ENCODE data around the gene RFXAP. TPM values are rescaled to one million over a fixed set of nuclear protein-coding genes. Genes with fewer than 3 reads are reported as not detected.

Gene RFXAP
- total RNA-seq, 1 experiment from 2014 or later = 9.2 TPM

DNA sequence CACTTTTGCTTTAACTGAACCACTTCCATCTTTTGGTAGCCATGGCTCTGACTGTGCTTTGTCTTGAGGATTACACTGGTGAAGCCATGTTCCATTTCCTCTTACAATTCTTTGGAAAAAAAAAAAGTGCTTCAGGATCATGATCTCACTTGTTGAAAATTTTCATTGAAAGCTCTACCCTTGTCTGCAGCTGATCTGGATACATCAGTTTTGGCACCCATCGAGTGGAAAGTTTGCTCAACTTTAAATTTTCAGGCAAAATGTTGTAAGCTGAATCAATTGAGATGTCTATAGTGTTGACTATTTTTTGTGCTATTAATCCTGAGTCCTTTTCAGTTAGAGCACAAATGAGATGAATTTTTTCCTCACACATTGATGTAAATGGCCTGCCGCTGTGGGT, 48.3 kb upstream of the RFXAP start:
- TF ChIP-seq IRF2 (CRISPR knock-in tag; IDR thresholded peaks at IDR 0.05; ENCODE audit: borderline replicate concordance, low read depth) (no peak), TCF7 (CRISPR knock-in tag; IDR thresholded peaks at IDR 0.05; ENCODE audit: low read depth) (no peak), ZNF396 (CRISPR knock-in tag; IDR thresholded peaks at IDR 0.05; ENCODE audit: borderline replicate concordance) (no peak), PRRX2 (CRISPR knock-in tag; IDR thresholded peaks at IDR 0.05) (no peak), NR2C2 (CRISPR knock-in tag; IDR thresholded peaks at IDR 0.05) (no peak), ZBTB21 (CRISPR knock-in tag; IDR thresholded peaks at IDR 0.05; ENCODE audit: borderline replicate concordance) (no peak)
- H3K4me3 Mint-ChIP-seq = no peak overlapping the region
- POLR2A ChIA-PET = no interaction called here
- no peak for DNase-seq (ENCODE audit: low spot score)
- CTCF ChIA-PET = no interaction called here
- peaks cover 17% of the 10 kb centered on the region for H3K36me3 Mint-ChIP-seq
- peaks cover 18% of the 10 kb centered on the region for H3K9me3 Mint-ChIP-seq
- no peak overlapping the region for H3K27ac Mint-ChIP-seq
- no peak for ATAC-seq
- H3K27me3 Mint-ChIP-seq (ENCODE audit: low read depth) = peaks cover 2% of the 10 kb centered on the region; the same call in 1 of the 2 replicates
- H3K4me1 Mint-ChIP-seq = peaks cover 12% of the 10 kb centered on the region

DNA sequence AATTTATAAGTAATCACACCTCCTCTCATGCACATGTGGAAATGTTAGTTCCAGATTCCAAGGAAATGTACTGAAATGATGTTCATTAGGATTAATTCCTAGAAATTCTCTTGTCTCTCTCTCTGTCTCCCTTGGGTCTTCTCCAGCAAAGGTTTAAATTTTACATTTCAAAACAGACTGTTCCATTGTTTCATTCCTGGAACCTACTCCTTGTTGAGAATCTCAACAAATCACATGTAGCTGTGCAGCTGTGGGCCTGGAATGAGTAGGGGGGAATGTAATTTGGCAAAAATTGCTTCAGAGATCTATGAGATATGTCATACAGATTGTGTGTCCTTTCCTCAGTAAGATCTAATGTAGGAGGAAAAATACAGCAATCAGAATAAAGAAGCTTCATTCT, 46.2 kb upstream of the RFXAP start:
- TF ChIP-seq PRRX2 (CRISPR knock-in tag; IDR thresholded peaks at IDR 0.05) = no peak
- TF ChIP-seq, protein P1, sequence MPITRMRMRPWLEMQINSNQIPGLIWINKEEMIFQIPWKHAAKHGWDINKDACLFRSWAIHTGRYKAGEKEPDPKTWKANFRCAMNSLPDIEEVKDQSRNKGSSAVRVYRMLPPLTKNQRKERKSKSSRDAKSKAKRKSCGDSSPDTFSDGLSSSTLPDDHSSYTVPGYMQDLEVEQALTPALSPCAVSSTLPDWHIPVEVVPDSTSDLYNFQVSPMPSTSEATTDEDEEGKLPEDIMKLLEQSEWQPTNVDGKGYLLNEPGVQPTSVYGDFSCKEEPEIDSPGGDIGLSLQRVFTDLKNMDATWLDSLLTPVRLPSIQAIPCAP (CRISPR knock-in tag; IDR thresholded peaks at IDR 0.05) = no peak
- TF ChIP-seq, protein P2, sequence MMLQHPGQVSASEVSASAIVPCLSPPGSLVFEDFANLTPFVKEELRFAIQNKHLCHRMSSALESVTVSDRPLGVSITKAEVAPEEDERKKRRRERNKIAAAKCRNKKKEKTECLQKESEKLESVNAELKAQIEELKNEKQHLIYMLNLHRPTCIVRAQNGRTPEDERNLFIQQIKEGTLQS (CRISPR knock-in tag; conservative IDR thresholded peaks at IDR 0.05) = no peak
- TF ChIP-seq, protein P3, sequence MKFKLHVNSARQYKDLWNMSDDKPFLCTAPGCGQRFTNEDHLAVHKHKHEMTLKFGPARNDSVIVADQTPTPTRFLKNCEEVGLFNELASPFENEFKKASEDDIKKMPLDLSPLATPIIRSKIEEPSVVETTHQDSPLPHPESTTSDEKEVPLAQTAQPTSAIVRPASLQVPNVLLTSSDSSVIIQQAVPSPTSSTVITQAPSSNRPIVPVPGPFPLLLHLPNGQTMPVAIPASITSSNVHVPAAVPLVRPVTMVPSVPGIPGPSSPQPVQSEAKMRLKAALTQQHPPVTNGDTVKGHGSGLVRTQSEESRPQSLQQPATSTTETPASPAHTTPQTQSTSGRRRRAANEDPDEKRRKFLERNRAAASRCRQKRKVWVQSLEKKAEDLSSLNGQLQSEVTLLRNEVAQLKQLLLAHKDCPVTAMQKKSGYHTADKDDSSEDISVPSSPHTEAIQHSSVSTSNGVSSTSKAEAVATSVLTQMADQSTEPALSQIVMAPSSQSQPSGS (CRISPR knock-in tag; IDR thresholded peaks at IDR 0.05; ENCODE audit: borderline replicate concordance, low read depth) = no peak
- TF ChIP-seq, protein P4, sequence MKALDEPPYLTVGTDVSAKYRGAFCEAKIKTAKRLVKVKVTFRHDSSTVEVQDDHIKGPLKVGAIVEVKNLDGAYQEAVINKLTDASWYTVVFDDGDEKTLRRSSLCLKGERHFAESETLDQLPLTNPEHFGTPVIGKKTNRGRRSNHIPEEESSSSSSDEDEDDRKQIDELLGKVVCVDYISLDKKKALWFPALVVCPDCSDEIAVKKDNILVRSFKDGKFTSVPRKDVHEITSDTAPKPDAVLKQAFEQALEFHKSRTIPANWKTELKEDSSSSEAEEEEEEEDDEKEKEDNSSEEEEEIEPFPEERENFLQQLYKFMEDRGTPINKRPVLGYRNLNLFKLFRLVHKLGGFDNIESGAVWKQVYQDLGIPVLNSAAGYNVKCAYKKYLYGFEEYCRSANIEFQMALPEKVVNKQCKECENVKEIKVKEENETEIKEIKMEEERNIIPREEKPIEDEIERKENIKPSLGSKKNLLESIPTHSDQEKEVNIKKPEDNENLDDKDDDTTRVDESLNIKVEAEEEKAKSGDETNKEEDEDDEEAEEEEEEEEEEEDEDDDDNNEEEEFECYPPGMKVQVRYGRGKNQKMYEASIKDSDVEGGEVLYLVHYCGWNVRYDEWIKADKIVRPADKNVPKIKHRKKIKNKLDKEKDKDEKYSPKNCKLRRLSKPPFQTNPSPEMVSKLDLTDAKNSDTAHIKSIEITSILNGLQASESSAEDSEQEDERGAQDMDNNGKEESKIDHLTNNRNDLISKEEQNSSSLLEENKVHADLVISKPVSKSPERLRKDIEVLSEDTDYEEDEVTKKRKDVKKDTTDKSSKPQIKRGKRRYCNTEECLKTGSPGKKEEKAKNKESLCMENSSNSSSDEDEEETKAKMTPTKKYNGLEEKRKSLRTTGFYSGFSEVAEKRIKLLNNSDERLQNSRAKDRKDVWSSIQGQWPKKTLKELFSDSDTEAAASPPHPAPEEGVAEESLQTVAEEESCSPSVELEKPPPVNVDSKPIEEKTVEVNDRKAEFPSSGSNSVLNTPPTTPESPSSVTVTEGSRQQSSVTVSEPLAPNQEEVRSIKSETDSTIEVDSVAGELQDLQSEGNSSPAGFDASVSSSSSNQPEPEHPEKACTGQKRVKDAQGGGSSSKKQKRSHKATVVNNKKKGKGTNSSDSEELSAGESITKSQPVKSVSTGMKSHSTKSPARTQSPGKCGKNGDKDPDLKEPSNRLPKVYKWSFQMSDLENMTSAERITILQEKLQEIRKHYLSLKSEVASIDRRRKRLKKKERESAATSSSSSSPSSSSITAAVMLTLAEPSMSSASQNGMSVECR (CRISPR knock-in tag; IDR thresholded peaks at IDR 0.05; ENCODE audit: borderline replicate concordance) = no peak
- TF ChIP-seq ELF4 (CRISPR knock-in tag; IDR thresholded peaks at IDR 0.05; ENCODE audit: low read depth) = no peak
- no peak for TF ChIP-seq ZNF396 (CRISPR knock-in tag; IDR thresholded peaks at IDR 0.05; ENCODE audit: borderline replicate concordance)
- no peak for TF ChIP-seq ZNF317 (CRISPR knock-in tag; IDR thresholded peaks at IDR 0.05; ENCODE audit: borderline replicate concordance, low read depth)
- TF ChIP-seq, protein P5, sequence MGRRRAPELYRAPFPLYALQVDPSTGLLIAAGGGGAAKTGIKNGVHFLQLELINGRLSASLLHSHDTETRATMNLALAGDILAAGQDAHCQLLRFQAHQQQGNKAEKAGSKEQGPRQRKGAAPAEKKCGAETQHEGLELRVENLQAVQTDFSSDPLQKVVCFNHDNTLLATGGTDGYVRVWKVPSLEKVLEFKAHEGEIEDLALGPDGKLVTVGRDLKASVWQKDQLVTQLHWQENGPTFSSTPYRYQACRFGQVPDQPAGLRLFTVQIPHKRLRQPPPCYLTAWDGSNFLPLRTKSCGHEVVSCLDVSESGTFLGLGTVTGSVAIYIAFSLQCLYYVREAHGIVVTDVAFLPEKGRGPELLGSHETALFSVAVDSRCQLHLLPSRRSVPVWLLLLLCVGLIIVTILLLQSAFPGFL (CRISPR knock-in tag; IDR thresholded peaks at IDR 0.05; ENCODE audit: borderline replicate concordance) = no peak
- no peak for TF ChIP-seq SOX15 (CRISPR knock-in tag; IDR thresholded peaks at IDR 0.05)
- TF ChIP-seq JUN (CRISPR knock-in tag; IDR thresholded peaks at IDR 0.05) = no peak
- no peak for TF ChIP-seq JAZF1 (CRISPR knock-in tag; IDR thresholded peaks at IDR 0.05)
- no peak for TF ChIP-seq CBFB (CRISPR knock-in tag; IDR thresholded peaks at IDR 0.05; ENCODE audit: low read depth)
- TF ChIP-seq, protein P6, sequence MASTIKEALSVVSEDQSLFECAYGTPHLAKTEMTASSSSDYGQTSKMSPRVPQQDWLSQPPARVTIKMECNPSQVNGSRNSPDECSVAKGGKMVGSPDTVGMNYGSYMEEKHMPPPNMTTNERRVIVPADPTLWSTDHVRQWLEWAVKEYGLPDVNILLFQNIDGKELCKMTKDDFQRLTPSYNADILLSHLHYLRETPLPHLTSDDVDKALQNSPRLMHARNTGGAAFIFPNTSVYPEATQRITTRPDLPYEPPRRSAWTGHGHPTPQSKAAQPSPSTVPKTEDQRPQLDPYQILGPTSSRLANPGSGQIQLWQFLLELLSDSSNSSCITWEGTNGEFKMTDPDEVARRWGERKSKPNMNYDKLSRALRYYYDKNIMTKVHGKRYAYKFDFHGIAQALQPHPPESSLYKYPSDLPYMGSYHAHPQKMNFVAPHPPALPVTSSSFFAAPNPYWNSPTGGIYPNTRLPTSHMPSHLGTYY (CRISPR knock-in tag; IDR thresholded peaks at IDR 0.05) = no peak
- H3K27me3 Mint-ChIP-seq (ENCODE audit: low read depth) = no peaks in the 10 kb centered on the region
- no peak overlapping the region for H3K4me3 Mint-ChIP-seq
- DNase-seq (ENCODE audit: low spot score) = no peak
- ATAC-seq = no peak
- ChIA-PET POLR2A (no interaction called here), CTCF (no interaction called here)
- H3K36me3 Mint-ChIP-seq = no peaks in the 10 kb centered on the region
- peaks cover 3% of the 10 kb centered on the region; the same call in 1 of the 2 replicates for H3K9me3 Mint-ChIP-seq
- H3K4me1 Mint-ChIP-seq = peaks cover 16% of the 10 kb centered on the region
- no peak overlapping the region for H3K27ac Mint-ChIP-seq
